HG03354 (cell line): Measurements from ENCODE around the gene SLC4A5.

Experiments
- ATAC-seq: cut with Tn5 transposase; IDR thresholded peaks from one replicate; pipeline ENCODE4 v1.9.1; 2021; ENCODE audit warnings: mild to moderate bottlenecking; ENCODE audit not compliant: unreplicated experiment, poor library complexity, severe bottlenecking

The SLC4A5 gene

DNA sequence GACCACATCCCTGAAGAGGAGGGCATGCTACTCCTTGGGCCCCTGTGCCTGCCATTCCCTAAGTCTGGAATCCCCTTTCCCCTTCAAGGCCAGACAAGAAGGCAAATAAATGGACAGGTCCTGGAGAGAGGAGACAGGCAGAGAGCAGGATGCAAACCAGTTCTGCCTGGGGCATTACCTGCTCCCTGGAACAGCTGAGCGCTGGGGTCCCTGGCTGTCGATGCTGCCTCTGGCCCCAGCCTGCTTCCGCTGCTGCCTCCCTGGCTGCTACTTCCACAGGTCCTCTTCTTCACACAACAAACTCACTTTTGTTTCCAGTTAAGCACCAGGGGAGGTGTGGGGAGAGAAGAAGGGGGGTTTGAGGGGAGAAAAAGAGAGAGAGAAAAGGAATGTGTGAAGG lies 53.1 kb downstream of the SLC4A5 start:
- no peak for ATAC-seq

DNA sequence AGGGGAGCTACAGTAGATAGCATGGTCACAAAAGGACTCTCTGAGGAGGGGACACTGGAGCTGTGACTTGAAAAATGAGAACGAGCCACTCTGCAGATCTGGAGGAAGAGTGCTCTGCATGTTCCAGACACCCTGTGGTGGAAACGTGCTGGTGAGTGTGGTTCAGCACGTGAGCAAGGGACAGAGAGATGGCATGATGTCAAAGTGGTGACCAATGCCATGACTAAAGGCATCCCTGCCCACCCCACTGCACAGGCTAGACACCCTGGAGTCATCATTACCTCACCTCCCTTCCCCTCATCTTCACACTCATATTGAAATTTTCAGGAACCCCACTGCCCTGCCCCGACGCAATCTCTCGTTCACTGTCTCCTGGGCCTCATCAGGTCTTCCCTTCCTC lies 56.5 kb downstream of the SLC4A5 start:
- no peak for ATAC-seq

DNA sequence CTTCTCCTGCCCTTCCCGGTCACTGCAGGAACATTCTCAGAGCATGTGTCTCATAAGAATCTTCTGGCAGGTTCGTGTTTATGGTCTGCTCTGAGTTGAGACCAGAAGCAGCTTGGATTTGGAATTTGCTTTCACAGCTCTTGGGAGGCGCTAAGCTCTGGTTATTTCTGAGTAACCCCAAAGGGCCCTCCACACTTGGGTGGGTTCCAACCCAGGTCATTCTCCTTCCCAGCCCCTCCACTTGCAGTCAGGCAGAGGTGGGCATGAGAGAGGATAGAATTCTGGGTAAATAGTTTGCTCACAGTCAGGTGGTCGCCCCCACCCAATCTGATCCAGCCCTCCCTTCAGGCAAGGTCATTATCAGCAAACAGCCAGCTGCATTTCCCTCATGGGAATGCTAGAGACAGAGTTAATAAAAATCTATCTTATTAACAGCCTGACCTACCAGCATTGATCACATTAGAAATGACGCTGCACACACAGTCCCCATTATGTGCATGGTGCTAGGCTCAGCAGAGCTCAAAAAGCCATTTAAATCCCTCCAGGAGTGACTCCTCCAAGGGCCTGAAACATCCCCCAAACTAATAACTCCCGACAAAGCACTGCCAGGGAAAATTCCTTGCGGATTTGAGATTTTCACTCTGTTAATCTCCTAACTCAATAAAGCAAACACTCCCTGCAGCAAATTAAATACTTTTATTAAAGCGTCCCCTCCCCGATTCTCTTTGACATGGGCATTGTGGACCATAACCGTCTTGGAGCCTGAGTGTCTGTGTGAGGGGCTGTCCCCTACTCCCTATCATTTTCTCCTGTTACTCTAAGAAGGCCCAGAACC lies 61.9 kb downstream of the SLC4A5 start:
- ATAC-seq = no peak

DNA sequence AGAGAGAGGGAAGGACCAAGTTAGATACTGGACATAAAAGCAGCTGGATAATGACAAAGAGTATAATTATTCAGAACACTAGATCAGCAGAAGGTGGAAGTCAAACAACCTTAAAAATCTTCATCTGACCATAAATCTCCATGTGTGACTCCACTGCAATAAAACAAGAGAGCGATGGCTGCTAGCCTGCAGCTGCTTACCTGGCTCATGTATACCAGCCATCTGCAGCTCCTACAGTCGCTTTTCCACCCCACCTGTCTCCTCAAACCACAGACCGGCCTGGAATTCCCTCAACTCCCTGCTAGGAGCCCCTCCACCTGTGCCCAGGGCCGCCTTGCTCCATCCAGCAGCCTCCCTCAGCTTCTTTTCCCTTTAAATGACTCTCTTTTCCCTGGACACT lies 64.5 kb downstream of the SLC4A5 start:
- ATAC-seq = no peak

DNA sequence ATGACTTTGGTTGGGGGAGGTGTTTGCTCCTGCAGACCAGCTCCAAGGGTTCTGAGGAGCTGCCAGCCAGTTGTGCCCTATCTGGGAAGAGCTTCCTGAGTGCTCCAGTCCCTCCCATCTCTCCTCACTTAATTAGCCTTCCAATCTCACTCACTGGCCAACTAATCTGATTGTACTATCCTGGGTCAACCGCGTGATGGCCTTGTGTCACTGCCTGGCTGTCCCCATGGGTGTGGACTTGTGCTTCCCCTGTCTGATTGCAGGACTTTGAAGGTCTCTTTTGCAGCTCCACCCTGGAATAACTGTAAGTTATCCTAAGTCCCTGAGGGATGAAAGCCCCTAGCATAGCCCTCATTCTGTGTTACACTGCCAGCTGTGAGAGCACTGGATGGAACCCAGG lies 65.0 kb downstream of the SLC4A5 start:
- no peak for ATAC-seq

DNA sequence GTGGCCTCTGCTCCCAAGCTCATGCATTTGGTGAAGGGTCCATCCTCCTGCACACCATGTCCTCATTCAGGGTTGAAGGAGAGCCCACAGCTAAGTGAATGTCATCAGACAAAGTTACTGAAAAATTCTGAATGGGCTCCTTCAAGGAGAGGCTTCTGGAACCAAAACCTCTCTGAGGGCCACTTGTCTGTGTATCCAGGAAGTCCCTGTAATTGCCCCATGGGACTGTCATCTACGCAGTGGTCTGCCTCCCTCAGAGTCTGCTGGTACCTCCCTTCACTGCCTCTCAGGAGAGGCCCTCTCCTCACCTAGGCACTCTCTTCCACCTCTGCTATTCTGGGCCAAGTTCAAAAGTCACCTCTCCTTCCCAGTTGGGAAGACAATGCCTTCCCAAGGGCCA lies 68.0 kb downstream of the SLC4A5 start:
- no peak for ATAC-seq

DNA sequence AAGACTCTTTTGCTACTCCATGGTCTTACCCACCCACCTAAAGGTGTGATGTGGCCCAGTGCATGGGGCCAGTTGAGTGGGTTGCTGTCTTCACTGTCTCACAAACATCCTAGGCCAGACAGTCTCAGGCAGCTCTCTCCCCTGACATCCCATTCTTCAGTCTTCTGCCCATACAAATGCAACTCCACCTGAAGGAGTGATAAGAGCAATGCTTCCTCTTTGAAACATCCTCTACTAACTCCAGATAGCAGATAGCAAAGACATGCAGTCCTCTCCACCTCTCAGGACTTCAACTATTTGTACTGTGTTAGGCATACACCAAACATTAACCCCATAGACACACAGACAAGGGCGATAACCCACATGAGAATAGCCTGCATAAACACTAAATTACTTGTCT lies 73.5 kb downstream of the SLC4A5 start:
- ATAC-seq = no peak

DNA sequence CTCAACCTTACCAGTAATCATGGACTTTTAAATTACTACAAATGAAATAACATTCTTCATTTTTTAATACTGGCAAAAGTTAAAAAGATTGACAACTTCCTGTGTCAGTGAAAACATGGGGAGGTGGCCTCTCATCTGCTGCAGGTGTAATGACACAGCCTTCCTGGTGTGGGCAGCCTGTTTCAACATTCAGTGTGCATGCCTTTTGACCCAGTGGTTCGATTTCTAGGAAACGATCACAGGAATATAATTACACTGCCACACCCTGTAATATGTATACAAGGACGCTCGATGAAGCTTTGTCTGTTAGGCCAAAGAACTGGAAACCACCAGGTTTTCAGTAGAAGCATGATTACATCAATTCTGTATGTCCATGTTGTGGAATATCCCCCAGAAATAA lies 76.1 kb downstream of the SLC4A5 start:
- ATAC-seq = no peak

DNA sequence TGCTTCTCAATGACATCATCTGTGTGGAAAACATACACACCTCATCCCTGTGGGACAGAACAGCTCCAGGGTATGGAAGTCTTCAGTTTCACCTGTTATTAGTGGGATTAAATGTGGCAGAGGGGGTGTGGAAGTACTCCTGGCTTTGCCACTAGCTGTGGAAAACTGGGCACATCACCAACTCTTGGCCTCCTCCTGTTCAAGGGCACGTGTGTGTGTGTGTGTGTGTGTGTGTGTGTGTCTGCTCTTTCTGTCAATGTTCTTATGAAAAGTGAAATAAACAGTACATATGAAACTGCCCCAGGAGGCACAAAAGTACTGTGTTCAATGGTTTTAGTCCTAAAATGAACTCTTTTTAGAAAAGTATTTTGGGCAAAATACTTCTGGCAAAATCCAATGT lies 78.9 kb downstream of the SLC4A5 start:
- no peak for ATAC-seq

DNA sequence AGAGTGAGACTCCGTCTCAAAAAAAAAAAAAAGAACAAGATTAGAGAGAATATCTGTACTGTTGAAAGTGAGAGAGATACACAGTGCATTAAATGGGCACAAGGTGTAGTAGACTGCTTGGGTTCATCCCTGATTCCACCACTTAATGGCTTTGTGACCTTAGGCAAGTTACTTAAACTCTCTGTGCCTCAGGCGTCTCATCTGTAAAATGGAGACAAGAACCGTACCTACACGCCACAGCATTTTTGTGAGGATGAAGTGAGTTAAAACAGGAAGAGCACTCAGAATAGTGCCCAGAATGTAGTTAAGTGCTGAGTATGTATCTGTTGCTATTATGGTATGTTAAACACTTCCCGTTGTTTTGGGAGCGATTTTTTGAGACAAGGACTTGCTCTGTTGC lies 80.5 kb downstream of the SLC4A5 start:
- ATAC-seq = no peak

DNA sequence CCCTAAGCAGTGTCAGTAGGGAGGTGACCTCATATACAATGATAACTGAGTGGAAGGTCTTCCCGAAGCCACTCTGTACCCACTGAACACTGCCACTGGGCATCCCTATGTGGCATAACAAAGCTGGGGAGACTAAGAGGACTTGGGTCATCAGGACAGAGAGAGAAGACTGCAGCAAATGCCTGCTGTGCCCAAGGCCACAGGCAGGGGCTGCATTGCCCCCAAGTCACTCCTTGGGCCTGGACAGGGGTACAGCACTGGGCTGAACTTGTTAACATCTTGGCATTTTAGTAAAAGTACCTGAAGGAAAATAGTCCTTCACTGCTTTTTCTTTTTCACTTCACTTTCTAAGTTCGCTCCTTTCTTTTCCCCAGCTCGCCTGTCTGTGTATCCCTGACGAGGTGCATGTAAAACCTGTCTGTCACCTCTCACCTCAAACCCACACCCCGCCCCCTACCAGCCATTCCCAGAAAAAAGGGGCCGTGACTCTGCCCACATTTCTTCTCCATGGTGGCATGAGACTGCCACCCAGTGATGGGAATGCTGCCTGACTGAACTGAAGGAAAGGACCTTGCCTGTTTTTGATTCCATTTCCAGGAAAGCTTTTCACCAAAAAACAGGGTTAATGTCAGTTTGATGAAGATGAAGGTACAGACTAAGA lies 81.9 kb downstream of the SLC4A5 start:
- no peak for ATAC-seq

DNA sequence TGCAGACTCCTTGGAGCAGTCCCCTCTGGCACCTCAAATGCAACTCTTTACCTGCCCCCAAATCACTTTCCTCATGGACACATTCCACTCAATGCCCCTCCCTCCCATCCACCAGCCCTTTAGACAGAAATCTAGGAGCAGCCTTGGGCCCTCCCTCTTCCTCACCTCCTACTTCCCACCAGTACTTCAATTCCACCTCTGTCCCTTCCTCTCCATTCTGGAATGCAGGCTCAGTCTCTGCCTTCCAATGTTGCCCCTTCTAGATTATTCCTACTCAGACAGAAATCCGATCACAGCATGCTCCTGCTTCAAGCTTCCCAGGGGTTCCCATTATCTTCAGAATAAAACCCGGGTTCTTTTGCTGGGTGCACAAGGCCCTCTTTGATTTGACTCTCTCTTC lies 82.7 kb downstream of the SLC4A5 start:
- no peak for ATAC-seq

DNA sequence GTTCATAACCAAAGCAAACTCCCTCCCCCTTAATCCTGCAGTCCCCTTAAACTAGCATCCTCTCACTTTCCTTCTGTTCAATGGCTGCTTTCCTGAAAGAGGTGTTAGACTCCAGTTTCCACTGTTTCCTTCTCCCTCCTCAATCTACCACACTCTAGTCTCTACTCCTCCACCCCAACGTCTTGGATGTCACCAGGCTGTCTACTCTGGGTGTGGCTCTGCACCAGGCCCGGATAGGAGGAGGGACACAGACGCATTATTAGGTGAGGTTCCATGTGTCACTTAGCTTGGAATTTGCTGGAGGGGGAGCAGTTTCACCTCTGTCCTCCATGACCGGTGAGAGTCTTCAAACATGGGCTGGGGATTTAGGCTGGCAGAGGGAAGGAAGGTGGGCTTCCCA lies 83.5 kb downstream of the SLC4A5 start:
- ATAC-seq = no peak

DNA sequence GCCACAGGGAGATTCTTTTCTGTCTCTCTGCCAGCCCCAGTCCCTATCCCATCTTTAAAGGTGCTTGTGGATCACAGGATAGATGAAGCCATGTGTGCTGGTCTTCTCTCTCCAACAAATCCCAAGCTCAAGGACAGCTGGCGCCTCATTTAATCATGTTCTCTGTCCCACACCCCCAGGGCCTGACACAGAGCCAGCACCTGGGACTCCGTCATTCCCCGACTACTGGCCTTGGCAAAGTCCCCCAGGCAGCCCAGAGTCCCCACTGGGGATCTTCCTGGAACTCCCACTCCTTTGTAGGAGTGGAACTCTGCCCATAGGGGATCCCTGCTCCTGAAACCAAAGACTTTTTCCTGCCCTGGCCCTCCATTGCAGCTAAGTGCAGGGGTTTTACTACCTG lies 84.0 kb downstream of the SLC4A5 start:
- ATAC-seq = no peak

DNA sequence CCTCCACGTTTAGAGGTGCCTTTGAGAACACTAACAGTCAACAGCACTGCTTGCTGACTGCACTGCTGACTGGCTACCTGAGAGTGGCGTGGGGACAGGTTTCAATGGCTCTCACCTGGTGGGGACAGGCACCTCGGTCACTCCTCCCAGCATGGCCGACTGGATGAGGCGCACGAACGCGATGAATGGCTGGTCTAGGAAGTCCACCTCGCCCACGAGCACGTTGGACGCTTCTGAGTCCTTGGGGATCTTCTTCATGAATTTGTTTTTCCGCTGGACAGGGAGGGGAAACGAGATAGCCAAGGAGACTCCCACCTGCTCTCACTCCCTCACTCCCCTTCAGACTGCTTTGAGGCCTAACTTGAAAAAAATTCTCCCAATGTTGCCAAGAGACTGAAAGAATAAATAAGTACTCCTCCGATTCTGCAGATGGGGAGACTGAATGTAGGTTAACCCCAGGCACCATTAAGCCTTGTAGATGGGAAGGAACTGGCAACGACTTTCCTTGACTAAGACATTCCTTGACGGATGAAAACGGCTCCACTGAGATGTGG lies 87.5 kb downstream of the SLC4A5 start:
- ATAC-seq = no peak

DNA sequence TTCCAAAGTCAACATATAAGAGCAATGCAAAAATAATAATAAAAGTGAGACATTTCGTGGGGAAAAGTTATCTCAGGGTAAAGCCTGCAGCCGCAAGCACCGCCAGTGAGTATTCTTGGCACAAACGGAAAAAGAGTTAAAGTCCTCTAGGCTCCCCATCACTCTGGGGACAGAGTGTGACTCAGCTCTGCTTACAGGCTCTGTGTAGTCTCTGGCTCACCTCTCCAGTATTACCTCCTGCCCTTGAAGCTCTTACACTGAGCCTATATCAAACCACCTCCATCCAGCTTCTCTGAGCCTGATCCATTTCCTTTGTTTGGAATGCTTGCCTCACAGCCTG lies 89.3 kb downstream of the SLC4A5 start:
- no peak for ATAC-seq

DNA sequence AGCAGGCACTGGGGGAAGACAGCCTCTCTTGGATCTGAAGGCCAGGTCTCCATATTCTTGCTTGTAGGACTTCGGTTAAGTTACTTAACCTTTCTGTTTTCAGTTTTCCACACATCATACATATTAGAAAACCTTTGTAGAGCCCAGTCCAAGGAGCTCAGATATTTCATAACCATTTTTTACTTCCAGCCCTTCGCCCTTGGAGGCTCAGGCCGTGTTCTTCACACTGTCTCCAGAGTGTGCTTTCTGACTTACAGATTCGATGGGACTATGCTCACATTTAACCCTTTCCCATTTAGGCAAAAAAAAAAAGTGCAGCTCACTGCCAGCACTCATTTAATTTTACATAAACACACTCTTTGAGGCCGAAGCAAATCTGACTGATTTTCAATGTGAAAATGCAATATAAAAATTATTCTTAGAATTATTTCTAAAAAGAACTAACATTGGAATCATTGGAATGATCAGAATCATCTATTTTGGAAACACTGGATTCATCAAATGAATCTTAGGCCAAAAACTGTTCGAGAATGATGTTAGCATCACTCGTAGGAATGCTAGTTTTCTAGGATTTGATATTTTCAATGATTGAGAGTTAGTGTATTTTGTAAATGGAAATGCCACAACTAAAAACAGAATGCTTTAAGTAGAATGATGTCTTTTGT lies 89.8 kb downstream of the SLC4A5 start:
- no peak for ATAC-seq

DNA sequence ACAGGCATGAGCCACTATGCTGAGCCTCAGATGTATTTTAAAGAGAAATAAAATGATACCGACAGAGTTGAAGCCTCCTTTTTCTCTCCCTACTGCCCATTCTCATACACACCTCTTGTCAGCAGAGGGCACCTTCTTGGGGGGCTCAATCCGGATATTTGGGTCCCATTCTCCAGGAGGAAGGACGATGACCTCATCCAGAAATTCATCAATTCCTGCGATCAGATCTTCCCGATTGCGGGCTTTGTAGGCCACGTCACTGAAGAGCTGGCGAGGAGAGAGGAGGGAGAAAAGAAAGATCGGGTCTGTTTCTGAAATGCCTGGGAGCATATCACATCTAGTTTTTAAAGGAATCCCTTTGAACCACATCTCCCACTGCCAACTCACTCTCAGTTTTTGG lies 90.4 kb downstream of the SLC4A5 start:
- ATAC-seq = no peak

DNA sequence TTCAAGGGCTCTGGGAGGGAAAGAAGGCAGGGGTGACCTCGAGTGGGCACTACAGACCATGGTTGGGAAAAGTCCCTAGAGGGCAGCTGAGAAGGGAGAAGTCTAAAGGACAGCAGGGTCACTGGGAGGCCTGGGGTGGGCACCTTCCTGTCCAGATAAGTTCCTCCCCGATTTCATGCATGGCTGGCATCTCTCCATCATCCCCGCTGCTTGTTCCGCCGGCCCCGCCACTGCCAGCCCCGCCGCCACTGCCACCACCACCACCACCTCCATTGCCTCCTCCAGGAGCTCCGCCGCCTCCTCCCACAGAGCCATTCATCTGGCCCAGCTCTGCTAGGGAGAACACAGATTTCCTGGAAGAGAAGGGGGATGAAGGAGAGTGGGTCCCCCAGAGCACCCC lies 91.2 kb downstream of the SLC4A5 start:
- ATAC-seq = no peak

DNA sequence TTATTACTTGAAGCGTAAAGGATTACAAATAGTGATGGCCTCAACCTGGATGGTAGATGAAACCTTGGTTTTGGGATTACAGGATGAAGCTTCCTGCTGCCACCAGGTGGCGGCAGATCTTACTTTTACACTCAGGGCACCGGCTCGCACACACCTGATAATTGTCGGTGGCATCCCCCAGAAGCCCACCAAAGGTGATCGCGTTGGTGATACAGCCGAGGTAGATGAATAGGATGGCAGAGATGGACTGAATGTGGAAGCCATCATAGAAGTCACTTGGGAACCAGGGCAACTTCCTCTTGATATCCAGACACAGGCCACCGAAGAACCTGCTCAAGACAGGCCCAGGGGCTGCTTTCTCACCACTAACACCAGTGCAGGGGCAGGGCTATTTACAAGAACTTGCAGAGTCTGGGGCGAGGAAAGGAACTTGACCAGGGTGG lies 93.0 kb downstream of the SLC4A5 start:
- no peak for ATAC-seq
